GM19468 (cell line): ENCODE measurements around the gene SCAP.
"Not testable (repeated sequence)": the region's sequence is repeated elsewhere in the genome, so short reads cannot be mapped to it uniquely, and the experiment has no call there.

ENCODE experiments used
- ATAC-seq: cut with Tn5 transposase; IDR thresholded peaks from one replicate; pipeline ENCODE4 v1.9.1; 2021; ENCODE audit warnings: mild to moderate bottlenecking, moderate library complexity, moderate number of reproducible peaks; ENCODE audit not compliant: unreplicated experiment; ENCODE audit errors: extremely low read depth

The SCAP gene

GRCh38 chr3:47475570-47476329 lies at the start of gene SCAP:
Gene SCAP (minus strand): TSS chr3:47475941. CDS start chr3:47442993, 32,948 bp downstream.
- ATAC-seq, result peak; percentile 88

GRCh38 chr3:47523310-47524073 lies 47.8 kb upstream of the SCAP start:
- no peak for ATAC-seq

- no peak for ATAC-seq
Measured at GRCh38 chr3:47522082-47522987, 46.6 kb upstream of the SCAP start.

- ATAC-seq, result no peak
Measured at GRCh38 chr3:47520756-47521155, 45.0 kb upstream of the SCAP start.

GRCh38 chr3:47517937-47518336 lies 42.2 kb upstream of the SCAP start:
- ATAC-seq, result no peak

GRCh38 chr3:47515864-47516319 lies 40.2 kb upstream of the SCAP start:
- no peak for ATAC-seq

- ATAC-seq, result no peak
Measured at GRCh38 chr3:47515100-47515499, 39.4 kb upstream of the SCAP start.

GRCh38 chr3:47513125-47513929 lies 37.6 kb upstream of the SCAP start, which contains the start of gene ELP6:
Gene ELP6 (minus strand): TSS chr3:47513712. CDS start chr3:47513590, 122 bp downstream.
- peak; percentile 55 for ATAC-seq

- ATAC-seq, result no peak
Measured at GRCh38 chr3:47512416-47513124, 36.8 kb upstream of the SCAP start.

- not testable (repeated sequence) for ATAC-seq
Measured at GRCh38 chr3:47505267-47505666, 29.5 kb upstream of the SCAP start.

GRCh38 chr3:47504113-47504512 lies 28.4 kb upstream of the SCAP start:
- no peak for ATAC-seq

GRCh38 chr3:47503033-47503432 lies 27.3 kb upstream of the SCAP start:
- no peak for ATAC-seq

- no peak for ATAC-seq
Measured at GRCh38 chr3:47496892-47497291, 21.2 kb upstream of the SCAP start.

- no peak for ATAC-seq
Measured at GRCh38 chr3:47495886-47496285, 20.1 kb upstream of the SCAP start.

- ATAC-seq, result no peak
Measured at GRCh38 chr3:47495111-47495510, 19.4 kb upstream of the SCAP start.

- no peak for ATAC-seq
Measured at GRCh38 chr3:47491777-47492176, 16.0 kb upstream of the SCAP start.

GRCh38 chr3:47491186-47491585 lies 15.4 kb upstream of the SCAP start:
- ATAC-seq, result no peak

- ATAC-seq, result no peak
Measured at GRCh38 chr3:47487265-47487664, 11.5 kb upstream of the SCAP start.

- no peak for ATAC-seq
Measured at GRCh38 chr3:47485812-47486211, 10.1 kb upstream of the SCAP start.
